HepG2 (cell line): Measurements from ENCODE around the gene DOCK2. TPM values are rescaled to one million over a fixed set of nuclear protein-coding genes. Genes with fewer than 3 reads are reported as not detected.

Experiments
- ATAC-seq: fragments of 200-7000 bp; cut with Tn5 transposase; 3 replicates; pipeline ENCODE4 v1.9.1; 2020; ENCODE audit warnings: mild to moderate bottlenecking, moderate library complexity
- BruUV-seq: library from RNA; stranded (reverse); fragments of 400-500 nt; replicated peaks from 2 replicates; lab custom pipeline; 2021; lab: Mats Ljungman, UMichigan
- CTCF ChIA-PET: fragments of 300-600 bp; formaldehyde crosslinking; extraction: SDS; loops from one replicate; lab custom pipeline; 2021; ENCODE audit warnings: low total read pairs, inconsistent platforms, low intra/inter-chr PET ratio; lab: Yijun Ruan, JAX
- POLR2A ChIA-PET: fragments of 350-600 bp; sonication (Branson Sonifier 250); formaldehyde crosslinking; loops from one replicate; lab custom pipeline; 2020; ENCODE audit warnings: antibody characterized with exemption, inconsistent platforms; lab: Yijun Ruan, JAX
- DNase-seq: peaks from one replicate; pipeline ENCODE4 v3.0.0-alpha.2; 2015; ENCODE audit warnings: low spot score
- FAIRE-seq: peaks from 3 replicates; lab custom pipeline; 2011; peaks lifted over from hg19 to GRCh38; lab: Jason Lieb, UNC
- H2AFZ ChIP-seq: one replicate; pipeline ENCODE4 v1.6.1; 2011; ENCODE audit warnings: low read length, inconsistent platforms
- H3K27ac ChIP-seq: fragments of 300-600 bp; 3 replicates; pipeline ENCODE4 v1.8.0; 2011; ENCODE audit warnings: mixed run types, mild to moderate bottlenecking, mixed read lengths, low read length, inconsistent platforms; ENCODE audit not compliant: insufficient read depth; ENCODE audit errors: extremely low read length
- H3K27me3 ChIP-seq, 2 experiments: fragments of 200-600 bp in 1 of 2; 2 replicates in 1 of 2; 3 replicates in 1 of 2; pipeline versions ENCODE4 v1.6.0 to v1.8.0; 2011; ENCODE audit warnings: low read length in 2 of 2, mild to moderate bottlenecking in 2 of 2, moderate library complexity in 2 of 2, inconsistent platforms in 1 of 2; ENCODE audit not compliant: insufficient read depth in 2 of 2, control insufficient read depth in 1 of 2
- H3K36me3 ChIP-seq, 2 experiments: fragments of 200-600 bp in 1 of 2; replicated peaks in 1 of 2; 2 replicates in 1 of 2; 3 replicates in 1 of 2; pipeline versions ENCODE4 v1.5.1 to v1.8.0; 2011; ENCODE audit warnings: low read length in 2 of 2, inconsistent platforms in 1 of 2; ENCODE audit not compliant: insufficient read depth in 2 of 2, control insufficient read depth in 1 of 2
- H3K4me1 ChIP-seq: 2 replicates; pipeline ENCODE4 v1.5.1; 2012; ENCODE audit warnings: low read length, inconsistent platforms; ENCODE audit not compliant: insufficient read depth
- H3K4me2 ChIP-seq: 2 replicates; pipeline ENCODE4 v1.6.0; 2011; ENCODE audit warnings: low read depth, low read length, inconsistent platforms
- H3K4me3 ChIP-seq, 3 experiments: fragments of 200-600 bp in 1 of 3; sonication (generic), shearing (Covaris generic) in 1 of 3; replicated peaks in 1 of 3; 2 replicates each; pipeline ENCODE4 v1.5.1; 2011 to 2016; ENCODE audit warnings: low read length in 3 of 3, inconsistent platforms in 2 of 3, low read depth in 2 of 3, mild to moderate bottlenecking in 2 of 3, control low read depth in 1 of 3, mixed read lengths in 1 of 3; ENCODE audit not compliant: insufficient read depth in 1 of 3
- H3K79me2 ChIP-seq: one replicate; pipeline ENCODE4 v1.6.1; 2011; ENCODE audit warnings: low read length, inconsistent platforms; ENCODE audit not compliant: insufficient read depth
- H3K9ac ChIP-seq: 2 replicates; pipeline ENCODE4 v1.6.0; 2011; ENCODE audit warnings: mild to moderate bottlenecking, low read depth, low read length, inconsistent platforms; ENCODE audit not compliant: insufficient read depth
- H3K9me3 ChIP-seq: 2 replicates; pipeline ENCODE4 v1.5.1; 2012; ENCODE audit warnings: mild to moderate bottlenecking, low read length
- H4K20me1 ChIP-seq: 2 replicates; pipeline ENCODE4 v1.6.0; 2011; ENCODE audit warnings: inconsistent platforms, mild to moderate bottlenecking, low read length, moderate library complexity; ENCODE audit not compliant: insufficient read depth
- MAFK ChIP-seq, 2 experiments: IDR thresholded peaks in 1 of 2; conservative IDR thresholded peaks in 1 of 2; 2 replicates each; pipeline ENCODE4 v1.6.1; 2011; ENCODE audit warnings: improper control_type of control experiment in 2 of 2, low read length in 2 of 2
- NR3C1 ChIP-seq: sonication (generic); formaldehyde crosslinking; IDR thresholded peaks from 2 replicates; pipeline ENCODE4 v1.4.0; 2020; ENCODE audit warnings: missing genetic modification reagents
- PREB ChIP-seq: sonication (generic); formaldehyde crosslinking; IDR thresholded peaks from 2 replicates; pipeline ENCODE4 v1.4.0; 2020; ENCODE audit warnings: missing genetic modification reagents
- REXO4 ChIP-seq: sonication (generic); formaldehyde crosslinking; IDR thresholded peaks from 2 replicates; pipeline ENCODE4 v1.8.0; 2022; ENCODE audit warnings: missing genetic modification reagents, mild to moderate bottlenecking, borderline replicate concordance
- RFX1 ChIP-seq: fragments of 450-650 bp; IDR thresholded peaks from 2 replicates; pipeline ENCODE4 v1.6.1; 2017
- WIZ ChIP-seq: sonication (generic); formaldehyde crosslinking; IDR thresholded peaks from 2 replicates; pipeline ENCODE4 v1.5.1; 2020; ENCODE audit warnings: mild to moderate bottlenecking, missing genetic modification reagents
- ZFP1 ChIP-seq: IDR thresholded peaks from 2 replicates; pipeline ENCODE4 v1.6.1; 2016
- ZNF138 ChIP-seq: sonication (generic); formaldehyde crosslinking; IDR thresholded peaks from 2 replicates; pipeline ENCODE4 v1.5.0; 2020; ENCODE audit warnings: mild to moderate bottlenecking, low read depth, missing genetic modification reagents
- ZNF30 ChIP-seq: sonication (generic); formaldehyde crosslinking; IDR thresholded peaks from 2 replicates; pipeline ENCODE4 v1.5.0; 2020; ENCODE audit warnings: mild to moderate bottlenecking, missing genetic modification reagents
- ZNF331 ChIP-seq: sonication (generic); formaldehyde crosslinking; IDR thresholded peaks from 2 replicates; pipeline ENCODE4 v1.4.0; 2020; ENCODE audit warnings: missing genetic modification reagents
- ZNF766 ChIP-seq: sonication (generic); formaldehyde crosslinking; IDR thresholded peaks from 2 replicates; pipeline ENCODE4 v1.5.0; 2020; ENCODE audit warnings: missing genetic modification reagents, borderline replicate concordance
- WGBS: methylation state at CpG from one replicate; pipeline ENCODE4 v1.1.6; 2017; ENCODE audit warnings: low lambda C conversion rate; 5-methylcytosine and 5-hydroxymethylcytosine counted together
- in situ Hi-C: cut with HindIII; loops from 2 replicates; pipeline ENCODE4 v1.10.0; 2017; ENCODE audit warnings: low pct_unique_long_range_greater_than_20kb; ENCODE audit not compliant: extremely low pct_ligation_motif_present
- intact Hi-C: fragments of 100-400 bp; cut with micrococcal nuclease; formaldehyde crosslinking; loops from one replicate; pipeline ENCODE4 v1.10.0; 2022; ENCODE audit not compliant: unreplicated experiment
- polyA plus RNA-seq, 8 experiments: library from polyadenylated mRNA; depleted of rRNA in 3 of 8; stranded (reverse) in 7 of 8; unstranded in 1 of 8; fragments of >200 nt; fragmentation: Illumina TruSeq in 4 of 8; extraction: Trizol in 4 of 8; gene quantifications; 2 replicates each; pipeline versions ENCODE4 v1.2.1 to v1.2.3, GENCODE V29; 2011 to 2016; ENCODE audit warnings: low read depth in 4 of 8, missing spikeins in 1 of 8, mixed read lengths in 1 of 8; ENCODE audit not compliant: insufficient read depth in 1 of 8
- total RNA-seq, 5 experiments: library from RNA; depleted of rRNA; stranded (reverse); fragments of >200 nt; fragmentation: Illumina TruSeq; extraction: Trizol; gene quantifications; 2 replicates each; pipeline ENCODE4 v1.2.3, GENCODE V29; 2016; ENCODE audit warnings: low read depth in 1 of 5
- TF ChIP-seq, protein P1 (sequence below): sonication (generic); formaldehyde crosslinking; IDR thresholded peaks from 2 replicates; pipeline ENCODE4 v1.5.1; 2020; ENCODE audit warnings: mild to moderate bottlenecking, missing genetic modification reagents, moderate library complexity
- TF ChIP-seq, protein P2 (sequence below): sonication (generic); formaldehyde crosslinking; IDR thresholded peaks from 2 replicates; pipeline ENCODE4 v1.4.0; 2020; ENCODE audit warnings: missing genetic modification reagents, borderline replicate concordance

The DOCK2 gene
- total and polyA plus RNA-seq, 2 of the 13 experiments (the other 11 are each of a cell fraction or from before 2014, with no cell fraction given): not detected

GRCh38 chr5:169647566-169647965 is 10.5 kb downstream of the DOCK2 start:
- in situ Hi-C loops: no loop called here
- no peaks in the 10 kb centered on the region for H3K79me2 ChIP-seq
- FAIRE-seq: no peak

DNA sequence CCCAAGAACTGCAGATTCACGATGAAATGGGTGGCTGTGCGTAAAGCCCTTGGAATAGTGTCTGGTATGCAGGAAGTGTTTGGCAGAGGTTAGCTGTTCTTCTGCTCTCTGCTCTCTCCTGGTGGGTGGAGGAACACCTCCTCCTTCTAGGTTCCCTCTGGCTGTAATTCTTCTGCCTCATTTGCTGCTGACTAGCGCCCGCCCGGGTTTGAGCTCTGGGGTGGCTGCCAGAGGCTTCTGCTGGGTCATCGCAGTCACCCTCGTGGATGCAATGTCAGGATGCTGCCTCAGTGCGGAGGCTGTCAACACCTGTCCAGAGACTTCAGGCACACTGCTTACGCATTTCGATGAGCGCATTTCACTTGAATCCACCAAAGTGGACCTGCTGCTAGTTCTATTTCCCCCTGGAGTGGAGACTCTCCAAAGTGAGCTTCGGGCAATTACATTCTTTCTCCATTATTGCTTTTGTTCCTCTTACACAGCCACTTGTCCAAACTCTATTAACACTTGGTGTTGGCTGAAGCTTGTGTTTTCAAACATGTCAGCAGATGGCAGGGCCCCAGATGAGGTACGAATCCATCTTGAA is 11.7 kb downstream of the DOCK2 start:
- no peak for ATAC-seq
- no peaks in the 10 kb centered on the region for H3K9me3 ChIP-seq
- CTCF ChIA-PET: no interaction called here
- POLR2A ChIA-PET: no interaction called here
- no peaks in the 10 kb centered on the region for H3K36me3 ChIP-seq
- H3K4me1 ChIP-seq: no peaks in the 10 kb centered on the region
- H3K4me3 ChIP-seq: no peak overlapping the region
- no peak overlapping the region for H3K4me2 ChIP-seq
- intact Hi-C loops (no loop called here), in situ Hi-C loops (no loop called here)
- H3K27ac ChIP-seq: no peak overlapping the region
- no peaks in the 10 kb centered on the region for H4K20me1 ChIP-seq
- WGBS: 68% methylated on average over 8 of the region's 13 CpGs
- H3K27me3 ChIP-seq: no peaks in the 10 kb centered on the region
- BruUV-seq: no TSS peak
- no peak overlapping the region for H3K9ac ChIP-seq
- no peak for FAIRE-seq
- DNase-seq: no peak
- no peak overlapping the region for H2AFZ ChIP-seq
- H3K79me2 ChIP-seq: no peaks in the 10 kb centered on the region
- TF ChIP-seq PREB (CRISPR knock-in tag) (no peak), NR3C1 (CRISPR knock-in tag) (no peak), ZNF138 (CRISPR knock-in tag) (no peak), MAFK (conservative IDR thresholded peaks at IDR 0.05 in 1 of 2, IDR thresholded peaks at IDR 0.05 in 1 of 2; ENCODE audit: low read length in 2 of 2) (no peak), ZNF766 (CRISPR knock-in tag) (no peak), ZFP1 (CRISPR knock-in tag) (no peak), ZNF30 (CRISPR knock-in tag) (no peak)
- TF ChIP-seq, protein P1, sequence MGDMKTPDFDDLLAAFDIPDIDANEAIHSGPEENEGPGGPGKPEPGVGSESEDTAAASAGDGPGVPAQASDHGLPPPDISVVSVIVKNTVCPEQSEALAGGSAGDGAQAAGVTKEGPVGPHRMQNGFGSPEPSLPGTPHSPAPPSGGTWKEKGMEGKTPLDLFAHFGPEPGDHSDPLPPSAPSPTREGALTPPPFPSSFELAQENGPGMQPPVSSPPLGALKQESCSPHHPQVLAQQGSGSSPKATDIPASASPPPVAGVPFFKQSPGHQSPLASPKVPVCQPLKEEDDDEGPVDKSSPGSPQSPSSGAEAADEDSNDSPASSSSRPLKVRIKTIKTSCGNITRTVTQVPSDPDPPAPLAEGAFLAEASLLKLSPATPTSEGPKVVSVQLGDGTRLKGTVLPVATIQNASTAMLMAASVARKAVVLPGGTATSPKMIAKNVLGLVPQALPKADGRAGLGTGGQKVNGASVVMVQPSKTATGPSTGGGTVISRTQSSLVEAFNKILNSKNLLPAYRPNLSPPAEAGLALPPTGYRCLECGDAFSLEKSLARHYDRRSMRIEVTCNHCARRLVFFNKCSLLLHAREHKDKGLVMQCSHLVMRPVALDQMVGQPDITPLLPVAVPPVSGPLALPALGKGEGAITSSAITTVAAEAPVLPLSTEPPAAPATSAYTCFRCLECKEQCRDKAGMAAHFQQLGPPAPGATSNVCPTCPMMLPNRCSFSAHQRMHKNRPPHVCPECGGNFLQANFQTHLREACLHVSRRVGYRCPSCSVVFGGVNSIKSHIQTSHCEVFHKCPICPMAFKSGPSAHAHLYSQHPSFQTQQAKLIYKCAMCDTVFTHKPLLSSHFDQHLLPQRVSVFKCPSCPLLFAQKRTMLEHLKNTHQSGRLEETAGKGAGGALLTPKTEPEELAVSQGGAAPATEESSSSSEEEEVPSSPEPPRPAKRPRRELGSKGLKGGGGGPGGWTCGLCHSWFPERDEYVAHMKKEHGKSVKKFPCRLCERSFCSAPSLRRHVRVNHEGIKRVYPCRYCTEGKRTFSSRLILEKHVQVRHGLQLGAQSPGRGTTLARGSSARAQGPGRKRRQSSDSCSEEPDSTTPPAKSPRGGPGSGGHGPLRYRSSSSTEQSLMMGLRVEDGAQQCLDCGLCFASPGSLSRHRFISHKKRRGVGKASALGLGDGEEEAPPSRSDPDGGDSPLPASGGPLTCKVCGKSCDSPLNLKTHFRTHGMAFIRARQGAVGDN: no peak
- TF ChIP-seq, protein P2, sequence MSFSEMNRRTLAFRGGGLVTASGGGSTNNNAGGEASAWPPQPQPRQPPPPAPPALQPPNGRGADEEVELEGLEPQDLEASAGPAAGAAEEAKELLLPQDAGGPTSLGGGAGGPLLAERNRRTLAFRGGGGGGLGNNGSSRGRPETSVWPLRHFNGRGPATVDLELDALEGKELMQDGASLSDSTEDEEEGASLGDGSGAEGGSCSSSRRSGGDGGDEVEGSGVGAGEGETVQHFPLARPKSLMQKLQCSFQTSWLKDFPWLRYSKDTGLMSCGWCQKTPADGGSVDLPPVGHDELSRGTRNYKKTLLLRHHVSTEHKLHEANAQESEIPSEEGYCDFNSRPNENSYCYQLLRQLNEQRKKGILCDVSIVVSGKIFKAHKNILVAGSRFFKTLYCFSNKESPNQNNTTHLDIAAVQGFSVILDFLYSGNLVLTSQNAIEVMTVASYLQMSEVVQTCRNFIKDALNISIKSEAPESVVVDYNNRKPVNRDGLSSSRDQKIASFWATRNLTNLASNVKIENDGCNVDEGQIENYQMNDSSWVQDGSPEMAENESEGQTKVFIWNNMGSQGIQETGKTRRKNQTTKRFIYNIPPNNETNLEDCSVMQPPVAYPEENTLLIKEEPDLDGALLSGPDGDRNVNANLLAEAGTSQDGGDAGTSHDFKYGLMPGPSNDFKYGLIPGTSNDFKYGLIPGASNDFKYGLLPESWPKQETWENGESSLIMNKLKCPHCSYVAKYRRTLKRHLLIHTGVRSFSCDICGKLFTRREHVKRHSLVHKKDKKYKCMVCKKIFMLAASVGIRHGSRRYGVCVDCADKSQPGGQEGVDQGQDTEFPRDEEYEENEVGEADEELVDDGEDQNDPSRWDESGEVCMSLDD: no peak

More at GRCh38 chr5:169647566-169647965, 10.5 kb downstream of the DOCK2 start:
- H3K4me3 ChIP-seq: no peak overlapping the region
- H3K27ac ChIP-seq: no peak overlapping the region
- intact Hi-C loops: no loop called here
- TF ChIP-seq ZNF331 (CRISPR knock-in tag) (no peak), WIZ (CRISPR knock-in tag) (no peak), REXO4 (CRISPR knock-in tag) (no peak), RFX1 (no peak)
- BruUV-seq: no TSS peak
- no peak for ATAC-seq
- no peaks in the 10 kb centered on the region for H3K36me3 ChIP-seq
- H2AFZ ChIP-seq: no peak overlapping the region
- H3K4me2 ChIP-seq: no peak overlapping the region
- H3K9me3 ChIP-seq: no peaks in the 10 kb centered on the region
- H3K9ac ChIP-seq: no peak overlapping the region
- ChIA-PET CTCF (no interaction called here), POLR2A (no interaction called here)
- 0% methylated on average over 1 of the region's 1 CpG for WGBS
- no peaks in the 10 kb centered on the region for H3K27me3 ChIP-seq
- no peaks in the 10 kb centered on the region for H4K20me1 ChIP-seq
- DNase-seq: no peak
- H3K4me1 ChIP-seq: no peaks in the 10 kb centered on the region
